HG02885 (cell line): ENCODE results near the gene EIF2AK2.

ENCODE experiments used
- ATAC-seq: cut with Tn5 transposase; IDR thresholded peaks from one replicate; pipeline ENCODE4 v1.9.1; 2021; ENCODE audit warnings: mild to moderate bottlenecking; ENCODE audit not compliant: unreplicated experiment, poor library complexity

The EIF2AK2 gene

GRCh38 chr2:37105150-37105549 lies 51.6 kb downstream of the EIF2AK2 start:
- ATAC-seq, result no peak

- no peak for ATAC-seq
These were observed 52.6 kb downstream of the EIF2AK2 start for GRCh38 chr2:37104178-37104577.

GRCh38 chr2:37102588-37102987 lies 54.2 kb downstream of the EIF2AK2 start:
- no peak for ATAC-seq

GRCh38 chr2:37100054-37100453 lies 56.7 kb downstream of the EIF2AK2 start:
- no peak for ATAC-seq

- ATAC-seq, result no peak
These were observed 58.2 kb downstream of the EIF2AK2 start for GRCh38 chr2:37098416-37099118.

- ATAC-seq, result no peak
These were observed 60.2 kb downstream of the EIF2AK2 start for GRCh38 chr2:37096568-37096967.

- peak; percentile 54 for ATAC-seq
These were observed 64.9 kb downstream of the EIF2AK2 start for GRCh38 chr2:37091873-37092272.

GRCh38 chr2:37090019-37090477 lies 66.7 kb downstream of the EIF2AK2 start:
- ATAC-seq, result peak; percentile 90

- ATAC-seq, result no peak
These were observed 71.0 kb downstream of the EIF2AK2 start for GRCh38 chr2:37085731-37086147.

- no peak for ATAC-seq
These were observed 72.0 kb downstream of the EIF2AK2 start for GRCh38 chr2:37084797-37085196.

GRCh38 chr2:37083873-37084794 lies 72.6 kb downstream of the EIF2AK2 start, which contains the start of the genes GPATCH11 and HEATR5B:
TSS of gene GPATCH11 (plus strand) at chr2:37084518. CDS start at chr2:37088382, 3,864 bp downstream.
TSS of gene HEATR5B (minus strand) at chr2:37084372. CDS start at chr2:37083414, 958 bp downstream.
- peak; percentile 91 for ATAC-seq

- no peak for ATAC-seq
These were observed 76.1 kb downstream of the EIF2AK2 start for GRCh38 chr2:37080689-37081088.

GRCh38 chr2:37080266-37080665 lies 76.5 kb downstream of the EIF2AK2 start:
- no peak for ATAC-seq

GRCh38 chr2:37070931-37071330 lies 85.8 kb downstream of the EIF2AK2 start:
- ATAC-seq, result no peak

- ATAC-seq, result no peak
These were observed 88.1 kb downstream of the EIF2AK2 start for GRCh38 chr2:37068686-37069085.

GRCh38 chr2:37061776-37062175 lies 95.0 kb downstream of the EIF2AK2 start:
- no peak for ATAC-seq

- no peak for ATAC-seq
These were observed 95.6 kb downstream of the EIF2AK2 start for GRCh38 chr2:37061013-37061711.

- no peak for ATAC-seq
These were observed 96.3 kb downstream of the EIF2AK2 start for GRCh38 chr2:37060446-37060845.

- ATAC-seq, result no peak
These were observed 96.9 kb downstream of the EIF2AK2 start for GRCh38 chr2:37059841-37060240.

GRCh38 chr2:37052600-37053332 lies 104.0 kb downstream of the EIF2AK2 start:
- no peak for ATAC-seq
